Chondrocyte (in vitro differentiated cells): ENCODE data around the gene DIPK1B. TPM values are rescaled to one million over a fixed set of nuclear protein-coding genes. Genes with fewer than 3 reads are reported as not detected.

ENCODE experiments used
- DNase-seq: peaks from one replicate; pipeline ENCODE4 v3.0.0; 2021; ENCODE audit warnings: mixed read lengths, low spot score
- H3K27ac Mint-ChIP-seq: one replicate; pipeline ENCODE4 v1.8.0; 2021; ENCODE audit warnings: mild to moderate bottlenecking, moderate library complexity, mixed read lengths; ENCODE audit not compliant: unreplicated experiment
- H3K27me3 Mint-ChIP-seq: 2 replicates; pipeline ENCODE4 v1.8.0; 2021; ENCODE audit warnings: low read depth, mixed read lengths
- H3K36me3 Mint-ChIP-seq: 2 replicates; pipeline ENCODE4 v1.8.0; 2021; ENCODE audit warnings: low read depth, mixed read lengths
- H3K4me1 Mint-ChIP-seq: 2 replicates; pipeline ENCODE4 v1.8.0; 2021; ENCODE audit warnings: low read depth, mild to moderate bottlenecking, mixed read lengths
- H3K4me3 Mint-ChIP-seq: one replicate; pipeline ENCODE4 v1.8.0; 2021; ENCODE audit warnings: mild to moderate bottlenecking, moderate library complexity, mixed read lengths; ENCODE audit not compliant: unreplicated experiment
- H3K9me3 Mint-ChIP-seq: 2 replicates; pipeline ENCODE4 v1.8.0; 2021; ENCODE audit warnings: low read depth, mixed read lengths
- microRNA-seq: library from miRNA; unstranded; fragments of <30 nt; microRNA quantifications from one replicate; pipeline ENCODE4 v1.2.0, GENCODE V29; 2020; ENCODE audit warnings: borderline number of aligned reads
- total RNA-seq: library from RNA; stranded (reverse); gene quantifications from 3 replicates; pipeline ENCODE4 v1.2.1, GENCODE V29; 2021
- TF ChIP-seq, protein P1 (sequence below): fragments of 200-600 bp; sonication (generic); IDR thresholded peaks from 2 replicates; pipeline ENCODE4 v1.5.0; 2021; ENCODE audit warnings: antibody characterized with exemption, mild to moderate bottlenecking, moderate library complexity

DIPK1B gene
- total RNA-seq, 1 donor from 2014 or later, result 9.2 TPM

DNA sequence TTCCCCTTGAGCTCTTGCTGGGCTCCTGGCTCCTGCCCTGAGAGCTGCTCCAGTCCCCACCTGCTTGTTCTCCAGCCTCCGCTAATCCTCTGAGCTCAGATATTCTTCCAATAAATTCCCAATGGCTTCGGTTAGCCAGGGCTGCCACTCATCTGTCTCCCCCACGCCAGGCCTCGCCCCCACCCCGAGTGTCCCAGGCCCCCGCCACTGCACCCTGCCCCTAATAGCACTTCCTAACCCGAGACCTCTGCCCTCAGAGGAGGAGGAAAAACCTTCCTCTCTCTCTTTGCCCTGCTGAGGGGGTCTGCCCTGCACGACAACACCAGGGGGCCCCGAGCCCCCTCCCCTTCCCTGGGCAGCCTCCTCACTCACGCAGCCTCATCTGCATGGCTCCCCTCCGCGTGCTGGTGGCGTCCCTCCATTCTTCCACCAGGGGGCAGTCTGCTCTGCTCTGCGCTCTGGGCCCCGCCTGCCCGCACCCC lies 57.4 kb downstream of the DIPK1B start:
- no peak overlapping the region for H3K27ac Mint-ChIP-seq
- peaks cover 11% of the 10 kb centered on the region for H3K9me3 Mint-ChIP-seq
- H3K4me1 Mint-ChIP-seq, result peaks cover 2% of the 10 kb centered on the region
- H3K27me3 Mint-ChIP-seq, result peaks cover 16% of the 10 kb centered on the region
- peak; percentile 36 for DNase-seq
- H3K36me3 Mint-ChIP-seq, result peaks cover 1% of the 10 kb centered on the region
- no peak overlapping the region for H3K4me3 Mint-ChIP-seq
- TF ChIP-seq, protein P1, sequence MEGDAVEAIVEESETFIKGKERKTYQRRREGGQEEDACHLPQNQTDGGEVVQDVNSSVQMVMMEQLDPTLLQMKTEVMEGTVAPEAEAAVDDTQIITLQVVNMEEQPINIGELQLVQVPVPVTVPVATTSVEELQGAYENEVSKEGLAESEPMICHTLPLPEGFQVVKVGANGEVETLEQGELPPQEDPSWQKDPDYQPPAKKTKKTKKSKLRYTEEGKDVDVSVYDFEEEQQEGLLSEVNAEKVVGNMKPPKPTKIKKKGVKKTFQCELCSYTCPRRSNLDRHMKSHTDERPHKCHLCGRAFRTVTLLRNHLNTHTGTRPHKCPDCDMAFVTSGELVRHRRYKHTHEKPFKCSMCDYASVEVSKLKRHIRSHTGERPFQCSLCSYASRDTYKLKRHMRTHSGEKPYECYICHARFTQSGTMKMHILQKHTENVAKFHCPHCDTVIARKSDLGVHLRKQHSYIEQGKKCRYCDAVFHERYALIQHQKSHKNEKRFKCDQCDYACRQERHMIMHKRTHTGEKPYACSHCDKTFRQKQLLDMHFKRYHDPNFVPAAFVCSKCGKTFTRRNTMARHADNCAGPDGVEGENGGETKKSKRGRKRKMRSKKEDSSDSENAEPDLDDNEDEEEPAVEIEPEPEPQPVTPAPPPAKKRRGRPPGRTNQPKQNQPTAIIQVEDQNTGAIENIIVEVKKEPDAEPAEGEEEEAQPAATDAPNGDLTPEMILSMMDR, result peak; percentile 71

DNA sequence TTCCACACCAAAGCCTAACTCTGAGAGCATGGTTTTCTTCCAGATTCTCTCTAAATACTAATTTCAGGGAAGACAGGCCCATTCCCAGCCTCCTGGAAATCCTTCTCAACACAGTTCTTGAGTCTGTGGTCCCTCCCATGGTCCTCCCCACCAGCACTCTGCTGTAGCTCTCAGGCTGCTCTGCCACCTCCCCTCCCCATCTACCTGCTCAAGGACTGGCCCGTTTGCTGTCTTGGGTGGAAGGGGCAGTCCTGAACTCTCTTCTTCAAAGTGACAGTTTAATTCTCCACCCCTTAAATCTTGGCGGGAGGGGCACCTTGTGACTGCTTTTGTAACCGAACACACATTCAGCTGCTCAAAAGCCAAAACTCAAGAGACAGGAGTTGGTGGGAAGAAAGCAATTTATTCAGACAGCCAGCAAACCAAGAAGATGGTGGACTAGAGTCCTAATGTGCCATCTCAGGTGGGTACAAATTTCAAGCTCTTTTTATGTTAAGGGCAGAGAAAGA lies 59.6 kb downstream of the DIPK1B start:
- Mint-ChIP-seq H3K27me3 (peaks cover 16% of the 10 kb centered on the region), H3K4me1 (peaks cover 2% of the 10 kb centered on the region), H3K36me3 (peaks cover 1% of the 10 kb centered on the region), H3K27ac (no peak overlapping the region), H3K9me3 (peaks cover 11% of the 10 kb centered on the region), H3K4me3 (no peak overlapping the region)
- TF ChIP-seq, protein P1, result no peak
- peak; percentile 13 for DNase-seq

DNA sequence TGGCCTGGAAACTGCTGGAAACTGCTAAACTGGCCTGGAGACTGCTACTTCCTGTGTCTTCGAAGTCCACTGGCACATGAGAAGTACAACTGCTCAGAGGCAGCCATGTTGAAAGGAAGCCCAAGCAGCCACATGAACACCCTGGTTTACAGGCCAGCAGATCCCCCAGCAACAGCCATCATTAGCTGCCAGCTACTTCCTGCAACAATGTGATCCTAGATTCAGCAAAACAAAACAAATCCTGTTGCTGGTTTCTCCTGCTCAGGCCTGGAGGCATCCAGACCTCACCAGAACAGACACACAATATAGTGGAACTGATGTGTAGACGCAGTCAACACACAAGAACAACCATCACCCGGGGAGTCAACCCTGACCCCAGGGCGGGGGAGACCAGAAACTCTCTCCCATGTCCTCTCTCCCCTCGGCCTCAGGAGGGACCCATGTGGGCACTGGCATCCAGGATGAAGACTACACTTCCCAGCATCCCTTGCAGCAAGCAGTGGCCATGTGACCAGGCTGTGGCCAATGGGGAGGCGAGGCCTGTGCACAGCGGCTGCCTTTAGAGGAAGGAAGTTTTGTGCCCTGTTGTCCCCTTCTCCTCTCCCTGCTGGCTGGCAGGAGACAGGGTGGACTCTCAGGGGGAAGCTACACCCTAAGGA lies 61.1 kb downstream of the DIPK1B start:
- Mint-ChIP-seq H3K4me3 (no peak overlapping the region), H3K9me3 (peaks cover 11% of the 10 kb centered on the region), H3K27ac (no peak overlapping the region), H3K4me1 (peaks cover 2% of the 10 kb centered on the region), H3K36me3 (peaks cover 11% of the 10 kb centered on the region), H3K27me3 (peaks cover 20% of the 10 kb centered on the region)
- TF ChIP-seq, protein P1, result no peak
- peak; percentile 54 for DNase-seq

Small RNA genes within 50 kb of the gene (microRNA-seq; reads per million reads assigned to microRNA genes)
- gene MIR126, result 927 reads per million, percentile 78 among the genes with 10 or more reads in this experiment
- not detected for gene MIR6722

Other genes with a start within 250 kb of the DIPK1B start
- gene SEC16A, start 229.5 kb upstream of the DIPK1B start, total RNA-seq, result 91.7 to 95.7 TPM (median 93.4 TPM) in 3 replicates
- gene NOTCH1, start 166.5 kb upstream of the DIPK1B start, total RNA-seq, result 11.6 to 28.7 TPM (median 27.5 TPM) in 3 replicates
- gene EGFL7, start 49.7 kb upstream of the DIPK1B start, total RNA-seq, result 5.4 to 7.8 TPM (median 7.0 TPM) in 3 replicates
- 23.4 to 39.8 TPM (median 39.1 TPM) in 3 replicates for gene AGPAT2, start 25.1 kb upstream of the DIPK1B start, total RNA-seq
- not detected in 3 replicates for gene LCN10, start 30.4 kb downstream of the DIPK1B start, total RNA-seq
- not detected in 3 replicates for gene LCN6, start 36.0 kb downstream of the DIPK1B start, total RNA-seq
- not detected in 3 replicates for gene LCN8, start 45.7 kb downstream of the DIPK1B start, total RNA-seq
- not detected in 3 replicates for gene LCN15, start 51.9 kb downstream of the DIPK1B start, total RNA-seq
- gene TMEM141, start 78.8 kb downstream of the DIPK1B start, total RNA-seq, result 31.2 to 40.0 TPM (median 32.5 TPM) in 3 replicates
- 0.62 to 1.5 TPM (median 1.4 TPM) in 3 replicates for gene CCDC183, start 83.8 kb downstream of the DIPK1B start, total RNA-seq
- 61.5 to 71.8 TPM (median 62.2 TPM) in 3 replicates for gene RABL6, start 95.4 kb downstream of the DIPK1B start, total RNA-seq
- gene AJM1, start 129.9 kb downstream of the DIPK1B start, total RNA-seq, result 6.3 to 7.5 TPM (median 7.4 TPM) in 3 replicates
- 165 to 193 TPM (median 192 TPM) in 3 replicates for gene PHPT1, start 136.8 kb downstream of the DIPK1B start, total RNA-seq
- 7.7 to 9.2 TPM (median 7.7 TPM) in 3 replicates for gene MAMDC4, start 139.8 kb downstream of the DIPK1B start, total RNA-seq
- gene EDF1, start 153.7 kb downstream of the DIPK1B start, total RNA-seq, result 296 to 328 TPM (median 320 TPM) in 3 replicates
- gene TRAF2, start 173.9 kb downstream of the DIPK1B start, total RNA-seq, result 9.6 to 12.4 TPM (median 10.4 TPM) in 3 replicates
- gene FBXW5, start 232.2 kb downstream of the DIPK1B start, total RNA-seq, result 79.2 to 87.5 TPM (median 84.3 TPM) in 3 replicates
- 2.2 TPM in 1 of 3 replicates, not detected in the others for gene C8G, start 232.7 kb downstream of the DIPK1B start, total RNA-seq
- 0.51 to 0.60 TPM in 2 of 3 replicates, not detected in the other for gene LCN12, start 239.7 kb downstream of the DIPK1B start, total RNA-seq